SK-N-MC (cell line): ENCODE measurements around the gene TSPEAR.

ENCODE experiments used
- EZH2 ChIP-seq: fragments of 200-600 bp; sonication (generic); IDR thresholded peaks from one replicate; pipeline ENCODE4 v1.6.1; 2017; ENCODE audit warnings: antibody characterized with exemption
- POLR2AphosphoS5 ChIP-seq: IDR thresholded peaks from 2 replicates; pipeline ENCODE4 v1.6.1; 2012; ENCODE audit warnings: mild to moderate bottlenecking, low read depth, low read length, borderline replicate concordance

GRCh38 chr21:44650973-44651675, 60.2 kb downstream of the TSPEAR start:
- TF ChIP-seq EZH2 (no peak), POLR2AphosphoS5 (no peak)
